HepG2 (cell line): Measurements from ENCODE around the gene NEURL3. TPM values are rescaled to one million over a fixed set of nuclear protein-coding genes. Genes with fewer than 3 reads are reported as not detected.

Experiments
- THYN1 ChIP-seq: sonication (generic); formaldehyde crosslinking; IDR thresholded peaks from 2 replicates; pipeline ENCODE4 v1.8.1; 2023; ENCODE audit warnings: low read depth, mild to moderate bottlenecking, moderate library complexity, missing genetic modification reagents, borderline replicate concordance
- YEATS4 ChIP-seq: sonication (generic); formaldehyde crosslinking; IDR thresholded peaks from 2 replicates; pipeline ENCODE4 v1.4.0; 2020; ENCODE audit warnings: missing genetic modification reagents, borderline replicate concordance
- ZNF572 ChIP-seq: sonication (generic); formaldehyde crosslinking; IDR thresholded peaks from 2 replicates; pipeline ENCODE4 v1.5.1; 2020; ENCODE audit warnings: mild to moderate bottlenecking, missing genetic modification reagents
- polyA plus RNA-seq, 8 experiments: library from polyadenylated mRNA; depleted of rRNA in 3 of 8; stranded (reverse) in 7 of 8; unstranded in 1 of 8; fragments of >200 nt; fragmentation: Illumina TruSeq in 4 of 8; extraction: Trizol in 4 of 8; gene quantifications; 2 replicates each; pipeline versions ENCODE4 v1.2.1 to v1.2.3, GENCODE V29; 2011 to 2016; ENCODE audit warnings: low read depth in 4 of 8, missing spikeins in 1 of 8, mixed read lengths in 1 of 8; ENCODE audit not compliant: insufficient read depth in 1 of 8
- total RNA-seq, 5 experiments: library from RNA; depleted of rRNA; stranded (reverse); fragments of >200 nt; fragmentation: Illumina TruSeq; extraction: Trizol; gene quantifications; 2 replicates each; pipeline ENCODE4 v1.2.3, GENCODE V29; 2016; ENCODE audit warnings: low read depth in 1 of 5
- TF ChIP-seq, protein P1 (sequence below): IDR thresholded peaks from 2 replicates; pipeline ENCODE4 v1.6.1; 2016; ENCODE audit warnings: low read depth, missing genetic modification reagents, missing compliant biosample characterization
- TF ChIP-seq, protein P2 (sequence below): sonication (generic); formaldehyde crosslinking; IDR thresholded peaks from 2 replicates; pipeline ENCODE4 v1.4.0; 2020; ENCODE audit warnings: missing genetic modification reagents

Gene NEURL3
- total and polyA plus RNA-seq, 2 of the 13 experiments (the other 11 are each of a cell fraction or from before 2014, with no cell fraction given) = 0.16 to 1.2 TPM

DNA sequence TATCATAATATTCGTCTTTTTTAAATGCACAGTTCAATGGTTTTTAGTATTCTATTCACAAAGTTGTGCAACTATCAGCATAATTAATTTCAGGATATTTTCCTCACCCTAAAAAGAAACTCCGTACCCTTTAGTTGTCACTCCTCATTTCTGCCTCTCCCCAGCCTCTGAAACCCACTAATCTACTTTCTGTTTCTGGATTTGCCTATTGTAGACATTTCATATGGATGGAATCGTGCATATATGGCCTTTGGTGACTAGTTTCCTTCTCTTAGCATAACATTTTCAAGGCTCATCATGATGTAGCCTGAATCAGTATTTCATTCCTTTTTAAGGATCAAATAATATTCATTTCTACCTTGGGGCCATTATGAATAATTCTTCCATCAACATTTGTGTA lies 18.5 kb downstream of the NEURL3 start (continued):
- TF ChIP-seq, protein P1, sequence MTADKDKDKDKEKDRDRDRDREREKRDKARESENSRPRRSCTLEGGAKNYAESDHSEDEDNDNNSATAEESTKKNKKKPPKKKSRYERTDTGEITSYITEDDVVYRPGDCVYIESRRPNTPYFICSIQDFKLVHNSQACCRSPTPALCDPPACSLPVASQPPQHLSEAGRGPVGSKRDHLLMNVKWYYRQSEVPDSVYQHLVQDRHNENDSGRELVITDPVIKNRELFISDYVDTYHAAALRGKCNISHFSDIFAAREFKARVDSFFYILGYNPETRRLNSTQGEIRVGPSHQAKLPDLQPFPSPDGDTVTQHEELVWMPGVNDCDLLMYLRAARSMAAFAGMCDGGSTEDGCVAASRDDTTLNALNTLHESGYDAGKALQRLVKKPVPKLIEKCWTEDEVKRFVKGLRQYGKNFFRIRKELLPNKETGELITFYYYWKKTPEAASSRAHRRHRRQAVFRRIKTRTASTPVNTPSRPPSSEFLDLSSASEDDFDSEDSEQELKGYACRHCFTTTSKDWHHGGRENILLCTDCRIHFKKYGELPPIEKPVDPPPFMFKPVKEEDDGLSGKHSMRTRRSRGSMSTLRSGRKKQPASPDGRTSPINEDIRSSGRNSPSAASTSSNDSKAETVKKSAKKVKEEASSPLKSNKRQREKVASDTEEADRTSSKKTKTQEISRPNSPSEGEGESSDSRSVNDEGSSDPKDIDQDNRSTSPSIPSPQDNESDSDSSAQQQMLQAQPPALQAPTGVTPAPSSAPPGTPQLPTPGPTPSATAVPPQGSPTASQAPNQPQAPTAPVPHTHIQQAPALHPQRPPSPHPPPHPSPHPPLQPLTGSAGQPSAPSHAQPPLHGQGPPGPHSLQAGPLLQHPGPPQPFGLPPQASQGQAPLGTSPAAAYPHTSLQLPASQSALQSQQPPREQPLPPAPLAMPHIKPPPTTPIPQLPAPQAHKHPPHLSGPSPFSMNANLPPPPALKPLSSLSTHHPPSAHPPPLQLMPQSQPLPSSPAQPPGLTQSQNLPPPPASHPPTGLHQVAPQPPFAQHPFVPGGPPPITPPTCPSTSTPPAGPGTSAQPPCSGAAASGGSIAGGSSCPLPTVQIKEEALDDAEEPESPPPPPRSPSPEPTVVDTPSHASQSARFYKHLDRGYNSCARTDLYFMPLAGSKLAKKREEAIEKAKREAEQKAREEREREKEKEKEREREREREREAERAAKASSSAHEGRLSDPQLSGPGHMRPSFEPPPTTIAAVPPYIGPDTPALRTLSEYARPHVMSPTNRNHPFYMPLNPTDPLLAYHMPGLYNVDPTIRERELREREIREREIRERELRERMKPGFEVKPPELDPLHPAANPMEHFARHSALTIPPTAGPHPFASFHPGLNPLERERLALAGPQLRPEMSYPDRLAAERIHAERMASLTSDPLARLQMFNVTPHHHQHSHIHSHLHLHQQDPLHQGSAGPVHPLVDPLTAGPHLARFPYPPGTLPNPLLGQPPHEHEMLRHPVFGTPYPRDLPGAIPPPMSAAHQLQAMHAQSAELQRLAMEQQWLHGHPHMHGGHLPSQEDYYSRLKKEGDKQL = no peak
- TF ChIP-seq YEATS4 (CRISPR knock-in tag) (no peak), THYN1 (CRISPR knock-in tag) (no peak), ZNF572 (no peak)
- TF ChIP-seq, protein P2, sequence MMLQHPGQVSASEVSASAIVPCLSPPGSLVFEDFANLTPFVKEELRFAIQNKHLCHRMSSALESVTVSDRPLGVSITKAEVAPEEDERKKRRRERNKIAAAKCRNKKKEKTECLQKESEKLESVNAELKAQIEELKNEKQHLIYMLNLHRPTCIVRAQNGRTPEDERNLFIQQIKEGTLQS (CRISPR knock-in tag) = no peak
- TF ChIP-seq, all 625 proteins: peak for 0
